Epidermal melanocyte (primary cell): Measurements from ENCODE around the gene CDK5RAP3.
A peak's percentile ranks its signal among the peaks of the same experiment; 100 is the strongest.
"Not testable (repeated sequence)": the region's sequence is repeated elsewhere in the genome, so short reads cannot be mapped to it uniquely, and the experiment has no call there.

Experiments used
- DNase-seq: peaks from one replicate; pipeline ENCODE4 v3.0.0; 2011; ENCODE audit warnings: low spot score; ENCODE audit not compliant: insufficient read length

The CDK5RAP3 gene

GRCh38 chr17:47970725-47971499, at the start of gene CDK5RAP3:
CDK5RAP3 (plus strand) TSS chr17:47971113; CDS start chr17:47971147, 34 bp downstream.
- peak; percentile 90 for DNase-seq

GRCh38 chr17:47924785-47925677, 45.9 kb upstream of the CDK5RAP3 start:
- no peak for DNase-seq

- DNase-seq: no peak
Observed at GRCh38 chr17:47925678-47925988, 45.3 kb upstream of the CDK5RAP3 start.

- no peak for DNase-seq
Observed at GRCh38 chr17:47927821-47928400, 43.0 kb upstream of the CDK5RAP3 start.

GRCh38 chr17:47928415-47928814, 42.5 kb upstream of the CDK5RAP3 start:
- no peak for DNase-seq

- no peak for DNase-seq
Observed at GRCh38 chr17:47929218-47930000, 41.5 kb upstream of the CDK5RAP3 start.

GRCh38 chr17:47931848-47932247, 39.1 kb upstream of the CDK5RAP3 start:
- DNase-seq: no peak

- no peak for DNase-seq
Observed at GRCh38 chr17:47934856-47935255, 36.1 kb upstream of the CDK5RAP3 start.

GRCh38 chr17:47935468-47935867, 35.4 kb upstream of the CDK5RAP3 start:
- DNase-seq: not testable (repeated sequence)

- no peak for DNase-seq
Observed at GRCh38 chr17:47935961-47936360, 35.0 kb upstream of the CDK5RAP3 start.

GRCh38 chr17:47937941-47938340, 33.0 kb upstream of the CDK5RAP3 start:
- DNase-seq: no peak

- peak; percentile 99 for DNase-seq
Observed at GRCh38 chr17:47941246-47942095, 29.4 kb upstream of the CDK5RAP3 start, which contains the start of gene PNPO. PNPO (plus strand) TSS chr17:47941571; CDS start chr17:47941676, 105 bp downstream.

GRCh38 chr17:47942096-47942510, 28.8 kb upstream of the CDK5RAP3 start:
- DNase-seq: no peak

GRCh38 chr17:47942568-47942967, 28.3 kb upstream of the CDK5RAP3 start:
- no peak for DNase-seq

- DNase-seq: no peak
Observed at GRCh38 chr17:47945080-47945479, 25.8 kb upstream of the CDK5RAP3 start.

GRCh38 chr17:47945529-47946508, 25.1 kb upstream of the CDK5RAP3 start:
- no peak for DNase-seq

GRCh38 chr17:47946516-47946915, 24.4 kb upstream of the CDK5RAP3 start:
- no peak for DNase-seq

- DNase-seq: peak; percentile 72
Observed at GRCh38 chr17:47946929-47947397, 23.9 kb upstream of the CDK5RAP3 start.

GRCh38 chr17:47948706-47949196, 22.2 kb upstream of the CDK5RAP3 start:
- DNase-seq: no peak
